Measurements from ENCODE around the gene ELL3. TPM values are rescaled to one million over a fixed set of nuclear protein-coding genes. Genes with fewer than 3 reads are reported as not detected.

The ELL3 gene
- total RNA-seq, 1 donor from 2014 or later, result 1.2 TPM

GRCh38 chr15:43799209-43799944, 22.6 kb upstream of the ELL3 start:
- intact Hi-C loops (cut with micrococcal nuclease), result no loop called here

DNA sequence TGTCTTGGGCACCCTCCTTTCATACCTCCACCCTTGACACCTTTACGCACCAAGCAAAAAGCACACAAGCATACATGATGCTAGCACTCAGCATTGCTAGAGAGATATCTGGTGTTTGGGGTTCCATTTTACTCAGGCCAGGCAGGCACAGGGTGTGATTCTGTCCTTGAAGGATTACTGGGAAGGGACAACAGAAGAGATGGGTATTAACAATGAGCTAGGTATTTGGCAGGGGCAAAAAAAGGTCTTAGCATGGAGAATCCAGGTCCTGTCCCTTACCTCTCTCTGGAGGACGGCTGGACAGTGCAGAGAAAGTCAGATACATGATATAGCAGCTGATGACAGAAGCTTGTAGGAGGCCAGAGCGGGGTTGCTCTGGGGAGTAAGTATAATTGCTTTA, 19.8 kb upstream of the ELL3 start:
- Mint-ChIP-seq H3K27me3 (no peaks in the 10 kb centered on the region), H3K4me1 (peaks cover 51% of the 10 kb centered on the region), H3K36me3 (ENCODE audit: low read depth) (peaks cover 82% of the 10 kb centered on the region), H3K27ac (peak overlapping the region; percentile 3), H3K4me3 (no peak overlapping the region), H3K9me3 (no peaks in the 10 kb centered on the region)
- intact Hi-C loops (cut with micrococcal nuclease), result no loop called here
- DNase-seq, result no peak

More at GRCh38 chr15:43799209-43799944, 22.6 kb upstream of the ELL3 start:
- Mint-ChIP-seq H3K9me3 (no peaks in the 10 kb centered on the region), H3K36me3 (ENCODE audit: low read depth) (peaks cover 71% of the 10 kb centered on the region), H3K4me3 (peak overlapping the region; percentile 96), H3K4me1 (peaks cover 40% of the 10 kb centered on the region), H3K27me3 (no peaks in the 10 kb centered on the region), H3K27ac (peak overlapping the region; percentile 98)
- DNase-seq, result no peak

GRCh38 chr15:43795997-43796396, 19.2 kb upstream of the ELL3 start:
- Mint-ChIP-seq H3K36me3 (ENCODE audit: low read depth) (peaks cover 76% of the 10 kb centered on the region), H3K27ac (no peak overlapping the region), H3K9me3 (no peaks in the 10 kb centered on the region), H3K4me1 (peaks cover 48% of the 10 kb centered on the region), H3K27me3 (no peaks in the 10 kb centered on the region), H3K4me3 (no peak overlapping the region)
- DNase-seq, result no peak
- intact Hi-C loops (cut with micrococcal nuclease), result no loop called here

DNA sequence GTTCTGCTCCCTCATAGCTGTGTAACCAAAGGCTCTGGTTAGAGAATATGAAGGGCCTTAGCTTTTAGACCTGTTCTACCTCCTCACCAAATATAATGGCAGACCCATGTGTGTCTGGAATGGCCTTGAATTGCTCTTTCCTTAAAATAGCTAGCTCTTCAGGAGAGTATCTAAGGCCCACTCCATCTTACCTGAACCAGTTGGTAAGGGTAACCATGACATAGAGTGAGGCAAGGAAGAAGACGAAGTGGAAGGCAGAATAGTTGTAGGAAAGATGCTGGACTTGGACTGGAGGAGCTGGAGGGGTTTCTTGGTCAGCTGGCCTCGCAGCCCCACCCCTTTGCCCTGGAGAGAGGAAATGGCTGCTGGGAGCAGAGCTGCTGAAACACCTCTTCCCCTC, 18.4 kb upstream of the ELL3 start:
- intact Hi-C loops (cut with micrococcal nuclease), result no loop called here
- no peaks in the 10 kb centered on the region for H3K9me3 Mint-ChIP-seq
- no peak for DNase-seq
- peak overlapping the region; percentile 7 for H3K4me3 Mint-ChIP-seq
- H3K4me1 Mint-ChIP-seq, result peaks cover 45% of the 10 kb centered on the region
- no peaks in the 10 kb centered on the region for H3K27me3 Mint-ChIP-seq
- H3K36me3 Mint-ChIP-seq (ENCODE audit: low read depth), result peaks cover 69% of the 10 kb centered on the region
- no peak overlapping the region for H3K27ac Mint-ChIP-seq

- Mint-ChIP-seq H3K27me3 (no peaks in the 10 kb centered on the region), H3K4me1 (peaks cover 37% of the 10 kb centered on the region), H3K4me3 (peak overlapping the region; percentile 98), H3K36me3 (ENCODE audit: low read depth) (peaks cover 63% of the 10 kb centered on the region), H3K27ac (peak overlapping the region; percentile 71), H3K9me3 (no peaks in the 10 kb centered on the region)
- no peak for DNase-seq
- intact Hi-C loops (cut with micrococcal nuclease), result no loop called here
Observed at GRCh38 chr15:43794269-43795037, 17.7 kb upstream of the ELL3 start.

GRCh38 chr15:43793647-43794046, 16.9 kb upstream of the ELL3 start:
- intact Hi-C loops (cut with micrococcal nuclease), result loop anchor here (2.0 kb wide), 2 partner anchors 33 to 45 kb away; partner anchors contain the start of gene WDR76
- Mint-ChIP-seq H3K36me3 (ENCODE audit: low read depth) (peaks cover 56% of the 10 kb centered on the region), H3K4me3 (peak overlapping the region; percentile 98), H3K4me1 (peaks cover 33% of the 10 kb centered on the region), H3K27me3 (no peaks in the 10 kb centered on the region), H3K9me3 (no peaks in the 10 kb centered on the region), H3K27ac (peak overlapping the region; percentile 97)
- DNase-seq, result no peak

DNA sequence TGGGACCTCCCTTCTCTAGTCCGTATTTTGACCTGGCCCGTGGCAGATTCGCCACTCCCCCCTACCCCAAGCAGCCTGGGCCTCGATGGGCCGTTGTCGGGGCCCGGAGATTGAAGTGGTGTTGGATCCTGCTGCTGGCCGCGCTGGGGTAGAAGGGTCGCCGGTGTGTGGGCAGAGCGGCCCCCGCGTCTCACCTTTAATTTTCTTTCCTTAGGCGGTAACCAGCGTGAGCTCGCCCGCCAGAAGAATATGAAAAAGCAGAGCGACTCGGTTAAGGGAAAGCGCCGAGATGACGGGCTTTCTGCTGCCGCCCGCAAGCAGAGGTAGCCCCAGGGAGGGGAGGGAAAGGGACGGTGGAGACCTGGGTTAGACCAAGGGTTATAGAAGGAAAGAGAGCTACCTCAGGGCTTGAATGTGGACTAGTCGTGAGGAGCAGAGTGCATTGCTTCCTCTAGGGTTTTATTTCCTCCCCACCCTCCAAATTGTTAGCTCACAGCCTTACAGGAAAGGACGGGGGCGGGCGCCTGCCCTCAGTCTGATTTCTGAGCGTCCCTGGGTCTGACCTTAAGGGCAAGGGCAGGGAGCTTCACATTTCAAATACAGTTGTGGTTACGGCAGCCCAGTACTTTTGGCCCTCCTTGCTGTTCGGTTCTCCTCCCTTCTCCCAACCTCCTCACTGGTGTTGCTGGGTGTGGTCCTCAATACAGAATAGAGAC, 16.2 kb upstream of the ELL3 start:
- Mint-ChIP-seq H3K27me3 (no peaks in the 10 kb centered on the region), H3K4me1 (peaks cover 28% of the 10 kb centered on the region), H3K4me3 (peak overlapping the region; percentile 98), H3K27ac (peak overlapping the region; percentile 97), H3K9me3 (no peaks in the 10 kb centered on the region), H3K36me3 (ENCODE audit: low read depth) (peaks cover 51% of the 10 kb centered on the region)
- peak; percentile 80 for DNase-seq
- intact Hi-C loops (cut with micrococcal nuclease), result loop anchor here (1.0 to 2.0 kb wide), 3 partner anchors 7 to 44 kb away; partner anchors contain the start of genes HYPK, SERINC4 and WDR76

GRCh38 chr15:43791993-43792760, 15.4 kb upstream of the ELL3 start, which contains the start of gene SERF2:
Gene SERF2 (plus strand): TSS chr15:43792320. CDS start chr15:43792377, 57 bp downstream.
- intact Hi-C loops (cut with micrococcal nuclease), result loop anchor here (1.0 to 2.0 kb wide), 4 partner anchors 8 to 43 kb away; partner anchors contain the start of genes HYPK, SERINC4 and WDR76
- Mint-ChIP-seq H3K36me3 (ENCODE audit: low read depth) (peaks cover 47% of the 10 kb centered on the region), H3K4me1 (peaks cover 28% of the 10 kb centered on the region), H3K9me3 (no peaks in the 10 kb centered on the region), H3K4me3 (peak within 1 kb of the TSS; percentile 98), H3K27me3 (no peaks in the 10 kb centered on the region), H3K27ac (peak within 1 kb of the TSS; percentile 97)
- DNase-seq, result peak; percentile 100

- peaks cover 22% of the 10 kb centered on the region for H3K36me3 Mint-ChIP-seq (ENCODE audit: low read depth)
- intact Hi-C loops (cut with micrococcal nuclease), result no loop called here
- H3K9me3 Mint-ChIP-seq, result no peaks in the 10 kb centered on the region
- H3K27ac Mint-ChIP-seq, result no peak overlapping the region
- no peak overlapping the region for H3K4me3 Mint-ChIP-seq
- peaks cover 20% of the 10 kb centered on the region for H3K4me1 Mint-ChIP-seq
- H3K27me3 Mint-ChIP-seq, result no peaks in the 10 kb centered on the region
- DNase-seq, result no peak
Observed at GRCh38 chr15:43789409-43789808, 12.6 kb upstream of the ELL3 start.

DNA sequence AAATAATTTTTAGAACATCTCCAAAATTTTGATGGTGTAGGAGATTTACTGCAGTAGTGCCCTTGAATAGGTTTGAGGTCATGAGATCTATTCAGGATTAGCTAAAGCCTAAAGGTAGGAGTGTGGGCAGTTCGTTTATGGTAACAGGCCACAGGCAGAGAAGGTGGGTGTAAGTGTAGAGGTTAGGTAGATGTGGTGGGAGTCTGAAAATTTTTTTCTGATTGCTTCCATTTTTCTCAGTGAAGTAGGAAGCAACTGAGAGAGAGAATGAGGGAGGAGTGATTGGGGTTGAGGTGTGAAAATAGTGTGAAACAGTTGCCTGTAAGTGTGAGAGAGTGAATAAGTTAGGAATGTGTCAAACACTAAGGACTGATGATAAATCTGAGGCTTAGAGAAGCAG, 2.2 kb upstream of the ELL3 start:
- H3K4me1 Mint-ChIP-seq, result peaks cover 21% of the 10 kb centered on the region
- intact Hi-C loops (cut with micrococcal nuclease), result no loop called here
- H3K27me3 Mint-ChIP-seq, result peaks cover 15% of the 10 kb centered on the region
- no peaks in the 10 kb centered on the region for H3K9me3 Mint-ChIP-seq
- peak overlapping the region; percentile 0 for H3K4me3 Mint-ChIP-seq
- H3K36me3 Mint-ChIP-seq (ENCODE audit: low read depth), result peaks cover 8% of the 10 kb centered on the region
- H3K27ac Mint-ChIP-seq, result no peak overlapping the region
- DNase-seq, result no peak

DNA sequence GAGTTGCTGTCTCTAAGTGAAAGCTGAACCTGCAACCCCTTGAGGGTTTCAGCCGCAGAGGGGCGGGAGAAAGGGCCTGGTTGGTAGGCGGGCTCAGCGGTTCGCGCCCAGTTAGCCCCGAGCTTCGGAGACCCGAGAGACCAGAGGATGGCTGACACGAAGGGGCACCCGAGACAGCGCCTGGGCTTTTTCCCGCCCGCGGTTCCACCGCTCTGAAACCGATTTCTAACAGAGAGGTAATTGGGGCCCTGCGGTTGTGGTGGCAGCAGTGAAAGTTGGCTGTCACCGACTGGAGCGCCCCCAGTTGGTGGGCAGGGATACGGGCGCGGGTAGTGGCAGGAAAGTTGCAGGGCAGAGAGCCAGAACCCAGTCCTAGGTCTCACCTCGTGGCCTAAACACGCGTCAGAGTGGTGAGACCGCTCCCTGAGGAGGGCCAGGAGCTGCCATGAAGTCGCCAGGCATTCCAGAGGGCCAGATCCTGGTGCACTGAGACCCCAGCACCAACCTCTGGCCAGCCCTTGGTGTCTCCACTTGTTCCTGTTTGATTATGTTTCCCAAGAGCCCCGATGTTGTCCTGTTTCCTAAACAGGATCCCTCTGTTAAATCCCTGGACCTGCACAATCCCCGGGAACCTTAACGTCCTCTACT, 625 bp upstream of the ELL3 start:
- peak; percentile 94 for DNase-seq
- Mint-ChIP-seq H3K4me3 (peak overlapping the region; percentile 90), H3K9me3 (no peaks in the 10 kb centered on the region), H3K4me1 (peaks cover 21% of the 10 kb centered on the region), H3K36me3 (ENCODE audit: low read depth) (peaks cover 17% of the 10 kb centered on the region), H3K27me3 (peaks cover 15% of the 10 kb centered on the region), H3K27ac (peak overlapping the region; percentile 89)
- intact Hi-C loops (cut with micrococcal nuclease), result loop anchor here (1.0 to 2.0 kb wide), 3 partner anchors 14 to 47 kb away; partner anchors contain the start of gene MFAP1

- intact Hi-C loops (cut with micrococcal nuclease), result loop anchor here (2.0 kb wide), 1 partner anchor 27 kb away; no protein-coding TSS in a partner anchor
- H3K9me3 Mint-ChIP-seq, result no peaks in the 10 kb centered on the region
- H3K4me1 Mint-ChIP-seq, result peaks cover 21% of the 10 kb centered on the region
- peaks cover 27% of the 10 kb centered on the region for H3K36me3 Mint-ChIP-seq (ENCODE audit: low read depth)
- peak overlapping the region; percentile 90 for H3K4me3 Mint-ChIP-seq
- H3K27ac Mint-ChIP-seq, result no peak overlapping the region
- DNase-seq, result peak; percentile 65
- peaks cover 11% of the 10 kb centered on the region for H3K27me3 Mint-ChIP-seq
Observed at GRCh38 chr15:43776101-43776717, 557 bp downstream of the ELL3 start.
